ENCODE measurements around the gene SSH3.

SSH3 gene

DNA sequence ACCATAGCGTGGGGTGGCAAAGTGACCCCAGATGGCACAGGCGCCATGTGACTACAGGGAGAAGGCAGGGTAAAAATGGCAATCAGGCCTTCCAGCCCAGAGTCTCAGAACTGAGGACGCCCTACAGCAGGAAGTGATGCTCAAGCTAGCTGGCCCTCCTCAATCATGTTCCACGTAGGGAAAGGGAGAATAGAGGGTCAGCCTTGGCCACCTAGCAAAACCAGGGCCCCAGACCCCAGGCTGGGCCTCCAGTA is 15.2 kb upstream of the SSH3 start:
- TF ChIP-seq, protein P1, sequence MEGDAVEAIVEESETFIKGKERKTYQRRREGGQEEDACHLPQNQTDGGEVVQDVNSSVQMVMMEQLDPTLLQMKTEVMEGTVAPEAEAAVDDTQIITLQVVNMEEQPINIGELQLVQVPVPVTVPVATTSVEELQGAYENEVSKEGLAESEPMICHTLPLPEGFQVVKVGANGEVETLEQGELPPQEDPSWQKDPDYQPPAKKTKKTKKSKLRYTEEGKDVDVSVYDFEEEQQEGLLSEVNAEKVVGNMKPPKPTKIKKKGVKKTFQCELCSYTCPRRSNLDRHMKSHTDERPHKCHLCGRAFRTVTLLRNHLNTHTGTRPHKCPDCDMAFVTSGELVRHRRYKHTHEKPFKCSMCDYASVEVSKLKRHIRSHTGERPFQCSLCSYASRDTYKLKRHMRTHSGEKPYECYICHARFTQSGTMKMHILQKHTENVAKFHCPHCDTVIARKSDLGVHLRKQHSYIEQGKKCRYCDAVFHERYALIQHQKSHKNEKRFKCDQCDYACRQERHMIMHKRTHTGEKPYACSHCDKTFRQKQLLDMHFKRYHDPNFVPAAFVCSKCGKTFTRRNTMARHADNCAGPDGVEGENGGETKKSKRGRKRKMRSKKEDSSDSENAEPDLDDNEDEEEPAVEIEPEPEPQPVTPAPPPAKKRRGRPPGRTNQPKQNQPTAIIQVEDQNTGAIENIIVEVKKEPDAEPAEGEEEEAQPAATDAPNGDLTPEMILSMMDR (IDR thresholded peaks at IDR 0.05; ENCODE audit: insufficient read depth, missing control alignments), result no peak
- no peak for DNase-seq (ENCODE audit: insufficient read length, low spot score)
- no peak for FAIRE-seq

DNA sequence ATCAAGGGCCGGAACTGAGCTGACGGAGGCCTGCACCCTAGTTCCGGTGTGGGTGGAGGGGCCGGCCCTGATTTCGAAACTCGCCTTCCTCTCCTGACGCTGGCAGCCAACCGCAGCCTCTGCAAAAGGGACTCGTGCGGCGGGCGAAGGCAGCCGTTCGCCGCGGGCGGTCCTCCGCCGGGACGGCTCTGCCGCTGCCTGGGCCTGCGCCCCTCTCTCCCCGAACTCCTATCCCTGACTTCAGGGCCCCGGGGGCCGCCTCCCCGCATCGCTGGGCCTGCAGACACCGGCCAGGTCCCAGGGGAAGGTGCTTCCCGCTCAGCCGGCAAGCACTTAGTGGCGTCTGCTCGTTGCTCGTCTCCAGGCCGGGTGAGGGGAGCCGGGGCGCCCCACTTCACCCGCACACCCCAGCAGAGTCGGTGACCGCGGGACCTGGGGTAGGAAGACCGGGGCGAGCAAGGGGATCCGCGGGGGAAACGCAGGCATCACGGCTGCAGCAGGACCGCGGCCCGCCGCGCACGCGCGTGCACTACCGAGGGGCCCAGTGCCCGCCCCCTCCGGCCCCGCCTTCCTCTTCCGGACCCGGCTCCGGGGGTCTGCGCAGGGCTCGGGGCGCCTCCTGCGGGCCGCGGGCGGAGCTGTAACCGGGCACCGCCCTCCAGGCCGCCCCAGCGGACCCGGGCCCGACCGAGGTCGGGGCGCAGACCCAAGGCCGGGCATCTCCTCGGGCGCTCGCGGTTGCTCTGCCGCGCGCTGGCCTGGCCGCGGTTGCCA is 14.7 kb upstream of the SSH3 start:
- FAIRE-seq, result no peak
- TF ChIP-seq, protein P1 (IDR thresholded peaks at IDR 0.05; ENCODE audit: insufficient read depth, missing control alignments), result no peak
- DNase-seq (ENCODE audit: insufficient read length, low spot score), result peak; percentile 82

DNA sequence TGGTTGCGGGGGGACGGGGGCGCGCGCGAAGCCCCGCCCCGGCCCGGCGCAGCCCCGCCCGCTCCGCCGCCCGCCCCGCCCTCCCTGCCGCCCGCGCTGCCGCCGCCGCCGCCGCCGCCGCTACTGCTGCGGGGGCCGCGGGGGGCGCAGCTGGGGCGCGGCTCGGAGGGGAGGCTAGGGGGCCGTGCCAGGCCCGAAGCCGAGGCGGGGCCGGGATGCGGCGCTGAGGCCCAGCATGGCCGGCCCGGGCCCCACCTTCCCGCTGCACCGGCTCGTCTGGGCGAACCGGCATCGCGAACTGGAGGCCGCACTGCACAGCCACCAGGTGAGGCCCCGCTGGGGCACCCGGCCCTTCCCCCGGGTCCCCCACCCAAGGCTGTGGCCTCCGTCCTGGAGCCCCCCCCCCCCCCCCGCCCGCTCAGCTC is 14.1 kb upstream of the SSH3 start, which contains the start of gene ANKRD13D:
Gene ANKRD13D, plus strand, starts transcription at position 78 of the 425 bp plus-strand sequence. Its CDS starts 158 bp downstream, at position 236.
- FAIRE-seq (no peak), DNase-seq (ENCODE audit: insufficient read length, low spot score) (no peak)
- TF ChIP-seq, protein P1 (IDR thresholded peaks at IDR 0.05; ENCODE audit: insufficient read depth, missing control alignments), result no peak

DNA sequence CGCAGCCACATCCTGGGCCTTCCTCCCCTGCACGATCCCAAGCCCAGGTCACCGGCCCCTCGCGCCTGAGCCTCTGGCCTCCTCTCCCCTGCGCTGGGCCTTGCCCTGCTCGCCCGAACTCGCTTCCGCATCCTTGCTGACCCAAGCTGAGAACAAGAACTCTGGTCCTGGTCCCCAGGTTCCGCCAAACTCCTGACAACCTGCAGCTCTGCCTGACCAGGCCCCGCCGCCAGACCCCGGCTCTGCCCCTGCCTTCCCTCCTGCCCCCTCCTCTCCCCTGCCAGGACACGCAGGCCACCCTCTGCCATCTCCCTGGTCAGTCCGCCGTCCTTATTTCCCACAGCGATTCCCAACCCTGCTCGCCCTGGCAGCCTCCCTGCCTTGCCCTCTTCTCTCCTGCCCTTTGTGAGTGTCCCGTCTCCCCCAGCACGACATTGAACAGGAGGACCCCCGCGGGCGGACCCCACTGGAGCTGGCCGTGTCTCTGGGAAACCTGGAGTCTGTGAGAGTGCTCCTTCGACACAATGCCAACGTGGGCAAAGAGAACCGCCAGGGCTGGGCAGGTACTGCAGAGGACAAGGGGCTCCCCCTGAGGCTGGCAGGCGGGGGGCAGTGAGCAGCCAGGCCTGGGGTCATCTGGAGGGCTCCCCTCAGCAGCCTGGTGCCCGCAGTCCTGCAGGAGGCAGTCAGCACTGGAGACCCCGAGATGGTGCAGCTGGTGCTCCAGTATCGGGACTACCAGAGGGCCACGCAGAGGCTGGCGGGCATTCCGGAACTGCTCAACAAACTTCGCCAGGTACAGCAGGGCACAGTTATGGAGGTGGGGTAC is 13.5 kb upstream of the SSH3 start:
- FAIRE-seq, result no peak
- TF ChIP-seq, protein P1 (IDR thresholded peaks at IDR 0.05; ENCODE audit: insufficient read depth, missing control alignments), result no peak
- no peak for DNase-seq (ENCODE audit: insufficient read length, low spot score)

DNA sequence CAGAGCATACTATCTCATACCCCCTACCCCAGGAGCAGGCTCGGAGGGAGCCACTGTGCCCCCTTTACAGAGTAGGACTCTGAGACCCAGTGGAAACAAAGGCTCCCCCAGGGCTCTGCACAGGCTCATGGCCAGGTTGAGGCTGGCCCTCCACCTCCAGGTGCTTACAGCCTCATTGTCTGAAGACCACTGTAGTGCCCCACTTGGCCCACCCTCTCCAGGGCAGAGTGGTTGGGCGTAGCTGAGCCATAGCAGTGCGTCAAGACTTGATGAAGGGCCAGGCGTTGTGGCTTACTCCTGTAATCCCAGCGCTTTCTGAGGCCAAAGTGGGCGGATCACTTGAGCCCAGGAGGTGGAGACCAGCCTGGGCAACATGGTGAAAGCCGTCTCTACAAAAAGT is 12.5 kb upstream of the SSH3 start:
- DNase-seq (ENCODE audit: insufficient read length, low spot score), result no peak
- no peak for FAIRE-seq
- TF ChIP-seq, protein P1 (IDR thresholded peaks at IDR 0.05; ENCODE audit: insufficient read depth, missing control alignments), result no peak

DNA sequence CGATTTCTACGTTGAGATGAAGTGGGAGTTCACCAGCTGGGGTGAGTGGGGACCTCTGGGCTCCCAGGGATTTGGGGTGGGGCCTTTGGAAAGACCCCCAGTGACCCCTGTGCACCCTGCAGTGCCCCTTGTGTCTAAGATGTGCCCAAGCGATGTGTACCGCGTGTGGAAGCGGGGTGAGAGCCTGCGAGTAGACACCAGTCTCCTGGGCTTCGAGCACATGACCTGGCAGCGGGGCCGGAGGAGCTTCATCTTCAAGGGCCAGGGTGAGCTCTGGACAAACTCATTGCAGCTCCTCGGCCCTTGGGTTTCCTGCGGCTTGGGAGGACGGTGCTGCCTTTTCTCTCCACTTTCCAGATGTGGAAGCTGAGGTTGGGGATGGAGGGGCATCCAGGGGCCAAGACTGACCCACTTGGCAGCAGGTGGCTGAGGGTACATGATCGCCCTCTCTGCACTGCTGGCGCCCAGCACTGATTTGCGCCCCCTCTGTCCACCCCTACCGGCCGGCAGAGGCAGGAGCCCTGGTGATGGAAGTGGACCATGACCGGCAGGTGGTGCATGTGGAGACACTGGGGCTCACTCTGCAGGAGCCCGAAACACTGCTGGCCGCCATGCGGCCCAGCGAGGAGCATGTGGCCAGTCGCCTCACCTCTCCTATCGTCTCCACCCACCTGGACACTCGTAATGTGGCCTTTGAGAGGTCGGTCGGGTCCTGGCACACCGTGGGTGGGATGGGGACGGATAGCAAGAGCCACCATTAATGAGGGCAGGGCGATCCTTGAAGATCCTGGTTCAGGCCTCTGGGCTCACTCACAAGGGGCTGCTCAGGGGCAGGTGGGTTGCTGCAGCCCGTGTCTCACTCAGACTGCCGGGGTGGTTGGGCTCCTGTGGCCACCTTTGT is 11.6 kb upstream of the SSH3 start:
- FAIRE-seq, result no peak
- TF ChIP-seq, protein P1 (IDR thresholded peaks at IDR 0.05; ENCODE audit: insufficient read depth, missing control alignments), result no peak
- no peak for DNase-seq (ENCODE audit: insufficient read length, low spot score)

Measured in D721Med (cell line).